Osteoblast (primary cell): ENCODE data around the gene ZNF536. TPM values are rescaled to one million over a fixed set of nuclear protein-coding genes. Genes with fewer than 3 reads are reported as not detected.

Source experiments
- DNase-seq: peaks from one replicate; pipeline ENCODE4 v3.0.0; 2011; ENCODE audit warnings: low spot score, mixed read lengths; ENCODE audit not compliant: insufficient read length; ENCODE audit errors: missing footprints
- H2AFZ ChIP-seq: 2 replicates; pipeline ENCODE4 v1.6.0; 2011; ENCODE audit warnings: mild to moderate bottlenecking, low read length
- H3K27ac ChIP-seq: 2 replicates; pipeline ENCODE4 v1.5.1; 2011; ENCODE audit warnings: mild to moderate bottlenecking, low read depth, low read length, moderate library complexity
- H3K27me3 ChIP-seq: 2 replicates; pipeline ENCODE4 v1.6.0; 2012; ENCODE audit warnings: mild to moderate bottlenecking, control low read depth, inconsistent platforms, low read length, moderate library complexity; ENCODE audit not compliant: insufficient read depth
- H3K36me3 ChIP-seq: 2 replicates; pipeline ENCODE4 v1.5.1; 2011; ENCODE audit warnings: mild to moderate bottlenecking, low read length, control low read depth, moderate library complexity; ENCODE audit not compliant: insufficient read depth
- H3K4me1 ChIP-seq: 2 replicates; pipeline ENCODE4 v1.5.1; 2011; ENCODE audit warnings: mild to moderate bottlenecking, low read length, control low read depth, moderate library complexity; ENCODE audit not compliant: insufficient read depth
- H3K4me2 ChIP-seq: 2 replicates; pipeline ENCODE4 v1.6.0; 2011; ENCODE audit warnings: mild to moderate bottlenecking, low read length; ENCODE audit not compliant: insufficient read depth
- H3K4me3 ChIP-seq: fragments of 200-600 bp; sonication (generic); 3 replicates; pipeline ENCODE4 v1.5.1; 2012; ENCODE audit warnings: mild to moderate bottlenecking, low read length, inconsistent platforms; ENCODE audit not compliant: insufficient read depth
- H3K79me2 ChIP-seq: 2 replicates; pipeline ENCODE4 v1.6.0; 2012; ENCODE audit warnings: mild to moderate bottlenecking, low read length, control low read depth, inconsistent platforms; ENCODE audit not compliant: insufficient read depth
- H3K9me3 ChIP-seq: 2 replicates; pipeline ENCODE4 v1.5.1; 2011; ENCODE audit warnings: low read depth, low read length, control low read depth
- H4K20me1 ChIP-seq: 2 replicates; pipeline ENCODE4 v1.6.0; 2012; ENCODE audit warnings: mild to moderate bottlenecking, low read length, control low read depth; ENCODE audit not compliant: insufficient read depth
- total RNA-seq: library from RNA; depleted of rRNA; stranded (reverse); fragments of >200 nt; gene quantifications from 2 replicates; pipeline ENCODE4 v1.2.3, GENCODE V29; 2012
- TF ChIP-seq, protein P1 (sequence below): IDR thresholded peaks from 2 replicates; pipeline ENCODE4 v1.5.1; 2011; ENCODE audit warnings: mild to moderate bottlenecking, low read depth, low read length, moderate library complexity; ENCODE audit errors: extremely low read depth

Gene ZNF536
- total RNA-seq, 1 donor: not detected

DNA sequence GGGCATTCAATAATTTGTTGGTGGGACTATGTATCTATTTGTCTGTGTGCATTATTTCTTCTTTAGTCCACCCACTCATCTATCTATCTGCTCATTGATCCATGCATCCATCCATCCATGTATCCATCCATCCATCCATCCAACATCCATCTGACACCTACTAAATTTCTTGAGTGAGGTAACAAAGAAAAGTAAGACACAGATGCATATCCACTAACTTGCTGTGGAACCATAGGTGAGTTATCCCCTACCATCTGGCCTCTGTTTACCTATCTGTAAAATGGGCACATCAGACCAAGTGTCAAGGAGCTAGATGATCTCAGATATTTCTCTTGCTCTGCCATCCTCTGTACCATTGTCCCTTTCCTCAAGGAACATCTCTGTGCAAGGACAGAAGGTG is 54.7 kb downstream of the ZNF536 start:
- Histone ChIP-seq H3K27ac (no peak overlapping the region), H3K79me2 (no peaks in the 10 kb centered on the region), H3K4me2 (no peak overlapping the region), H3K4me3 (no peak overlapping the region), H3K9me3 (no peaks in the 10 kb centered on the region), H3K4me1 (no peaks in the 10 kb centered on the region), H4K20me1 (no peaks in the 10 kb centered on the region), H3K27me3 (no peaks in the 10 kb centered on the region), H2AFZ (no peak overlapping the region), H3K36me3 (no peaks in the 10 kb centered on the region)
- no peak for DNase-seq
- TF ChIP-seq, protein P1, sequence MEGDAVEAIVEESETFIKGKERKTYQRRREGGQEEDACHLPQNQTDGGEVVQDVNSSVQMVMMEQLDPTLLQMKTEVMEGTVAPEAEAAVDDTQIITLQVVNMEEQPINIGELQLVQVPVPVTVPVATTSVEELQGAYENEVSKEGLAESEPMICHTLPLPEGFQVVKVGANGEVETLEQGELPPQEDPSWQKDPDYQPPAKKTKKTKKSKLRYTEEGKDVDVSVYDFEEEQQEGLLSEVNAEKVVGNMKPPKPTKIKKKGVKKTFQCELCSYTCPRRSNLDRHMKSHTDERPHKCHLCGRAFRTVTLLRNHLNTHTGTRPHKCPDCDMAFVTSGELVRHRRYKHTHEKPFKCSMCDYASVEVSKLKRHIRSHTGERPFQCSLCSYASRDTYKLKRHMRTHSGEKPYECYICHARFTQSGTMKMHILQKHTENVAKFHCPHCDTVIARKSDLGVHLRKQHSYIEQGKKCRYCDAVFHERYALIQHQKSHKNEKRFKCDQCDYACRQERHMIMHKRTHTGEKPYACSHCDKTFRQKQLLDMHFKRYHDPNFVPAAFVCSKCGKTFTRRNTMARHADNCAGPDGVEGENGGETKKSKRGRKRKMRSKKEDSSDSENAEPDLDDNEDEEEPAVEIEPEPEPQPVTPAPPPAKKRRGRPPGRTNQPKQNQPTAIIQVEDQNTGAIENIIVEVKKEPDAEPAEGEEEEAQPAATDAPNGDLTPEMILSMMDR: no peak

DNA sequence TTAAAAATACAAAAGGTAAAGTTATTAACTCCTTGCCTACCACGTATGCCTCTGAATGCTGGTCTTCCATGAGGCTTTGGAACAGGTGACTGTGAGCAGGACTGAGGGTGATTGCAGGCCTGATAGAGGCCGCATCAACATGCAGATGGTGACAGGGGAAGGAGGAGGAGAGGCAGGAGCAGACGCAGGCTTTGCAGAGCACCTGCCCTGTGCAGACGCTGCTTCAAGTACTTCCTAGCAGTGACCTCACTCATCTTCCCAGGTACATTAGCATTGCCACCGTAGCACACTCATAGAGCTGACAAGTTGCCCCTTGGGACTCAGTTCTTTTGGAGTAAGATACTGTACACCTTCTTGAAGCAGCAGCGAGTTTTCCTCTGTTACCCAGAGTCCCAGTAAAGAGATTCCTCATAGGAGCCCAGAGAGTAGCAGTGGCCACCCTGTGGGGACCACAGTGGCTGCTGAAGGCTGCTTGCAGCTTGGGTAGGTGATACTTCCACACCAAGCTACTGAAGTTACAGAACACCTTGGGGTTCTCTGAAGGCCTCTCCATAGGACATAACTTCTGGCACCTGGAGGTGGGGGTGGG is 56.0 kb downstream of the ZNF536 start:
- TF ChIP-seq, protein P1: no peak
- Histone ChIP-seq H3K4me2 (no peak overlapping the region), H4K20me1 (no peaks in the 10 kb centered on the region), H3K27ac (no peak overlapping the region), H2AFZ (no peak overlapping the region), H3K36me3 (no peaks in the 10 kb centered on the region), H3K79me2 (no peaks in the 10 kb centered on the region), H3K27me3 (no peaks in the 10 kb centered on the region), H3K9me3 (no peaks in the 10 kb centered on the region), H3K4me3 (no peak overlapping the region), H3K4me1 (no peaks in the 10 kb centered on the region)
- DNase-seq: no peak

DNA sequence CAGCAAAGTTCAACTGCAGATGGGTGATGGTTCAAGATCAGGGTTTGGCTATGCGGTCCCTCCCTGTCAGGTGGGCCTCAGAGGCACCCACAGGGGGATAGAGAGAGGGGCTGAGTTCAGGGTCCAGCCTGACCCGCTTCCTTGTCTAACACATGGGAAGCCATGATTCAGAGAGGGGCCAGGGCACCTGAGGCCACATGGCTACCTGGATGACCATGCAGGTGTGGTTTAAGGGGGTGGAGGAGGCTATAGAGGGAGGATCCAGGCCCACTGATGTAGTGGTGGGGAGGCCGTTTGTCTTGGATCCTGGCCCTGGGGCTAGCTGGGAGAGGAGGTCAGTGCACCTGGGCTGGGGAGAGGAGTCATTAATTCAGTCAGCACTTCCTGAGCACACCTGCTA is 56.7 kb downstream of the ZNF536 start:
- H4K20me1 ChIP-seq: no peaks in the 10 kb centered on the region

DNA sequence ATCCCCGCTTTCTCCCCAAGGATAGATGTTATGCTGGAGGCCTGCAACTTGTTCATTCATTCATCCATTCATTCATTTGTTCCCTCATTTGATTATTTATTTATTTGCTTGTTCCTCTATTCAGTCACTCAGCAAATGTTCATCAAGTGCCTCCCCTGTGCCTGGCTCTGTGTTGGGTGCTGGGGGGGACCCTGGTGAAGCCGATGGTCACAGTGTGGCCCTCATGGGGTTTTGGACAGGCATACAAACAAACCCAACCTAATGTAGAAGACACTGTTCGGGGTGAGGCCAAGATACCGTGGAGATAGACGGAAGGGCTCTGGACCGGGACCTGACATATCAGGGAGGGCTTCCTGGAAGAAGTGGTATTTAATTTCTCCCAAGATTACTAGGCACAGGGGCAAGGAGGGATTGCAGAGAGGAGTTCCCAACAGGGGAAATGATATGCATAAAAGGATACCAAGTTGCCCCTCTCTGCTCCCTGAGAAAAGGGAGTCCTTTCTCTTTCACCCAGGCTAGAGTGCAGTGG is 58.1 kb downstream of the ZNF536 start:
- no peaks in the 10 kb centered on the region for H3K9me3 ChIP-seq

More for the DNA sequence above, 56.7 kb downstream of the ZNF536 start:
- Histone ChIP-seq H3K36me3 (no peaks in the 10 kb centered on the region), H2AFZ (no peak overlapping the region), H3K27me3 (no peaks in the 10 kb centered on the region), H3K4me1 (no peaks in the 10 kb centered on the region), H3K27ac (no peak overlapping the region), H3K9me3 (no peaks in the 10 kb centered on the region), H3K79me2 (no peaks in the 10 kb centered on the region), H3K4me3 (no peak overlapping the region), H3K4me2 (no peak overlapping the region)
- DNase-seq: no peak
- TF ChIP-seq, protein P1: no peak

More for the DNA sequence above, 58.1 kb downstream of the ZNF536 start:
- TF ChIP-seq, protein P1: no peak
- Histone ChIP-seq H4K20me1 (no peaks in the 10 kb centered on the region), H3K27ac (no peak overlapping the region), H2AFZ (no peak overlapping the region), H3K27me3 (no peaks in the 10 kb centered on the region), H3K4me1 (no peaks in the 10 kb centered on the region), H3K4me3 (no peak overlapping the region), H3K79me2 (no peaks in the 10 kb centered on the region), H3K36me3 (no peaks in the 10 kb centered on the region), H3K4me2 (no peak overlapping the region)
- DNase-seq: no peak
